GM19043 (cell line): ENCODE data around the gene NEO1.

Source experiments
- ATAC-seq: cut with Tn5 transposase; IDR thresholded peaks from one replicate; pipeline ENCODE4 v1.9.1; 2021; ENCODE audit warnings: low read depth; ENCODE audit not compliant: unreplicated experiment

Gene NEO1

GRCh38 chr15:73030122-73030679 is 22.1 kb upstream of the NEO1 start:
- no peak for ATAC-seq

- ATAC-seq: no peak
Observed at GRCh38 chr15:73031648-73032047, 20.6 kb upstream of the NEO1 start.

GRCh38 chr15:73033611-73034010 is 18.7 kb upstream of the NEO1 start:
- no peak for ATAC-seq

- ATAC-seq: no peak
Observed at GRCh38 chr15:73034221-73034620, 18.0 kb upstream of the NEO1 start.

GRCh38 chr15:73035221-73035620 is 17.0 kb upstream of the NEO1 start:
- ATAC-seq: no peak

GRCh38 chr15:73038220-73038619 is 14.0 kb upstream of the NEO1 start:
- no peak for ATAC-seq

GRCh38 chr15:73046073-73046472 is 6.2 kb upstream of the NEO1 start:
- no peak for ATAC-seq

- no peak for ATAC-seq
Observed at GRCh38 chr15:73047882-73048281, 4.4 kb upstream of the NEO1 start.

GRCh38 chr15:73048624-73049295 is 3.5 kb upstream of the NEO1 start:
- no peak for ATAC-seq

GRCh38 chr15:73049564-73050215 is 2.6 kb upstream of the NEO1 start:
- ATAC-seq: no peak

GRCh38 chr15:73050561-73051295 is 1.5 kb upstream of the NEO1 start:
- ATAC-seq: no peak

GRCh38 chr15:73051391-73051806 is 864 bp upstream of the NEO1 start:
- no peak for ATAC-seq

GRCh38 chr15:73052653-73053397 is 562 bp downstream of the NEO1 start:
- no peak for ATAC-seq

GRCh38 chr15:73053398-73053723 is 1.1 kb downstream of the NEO1 start:
- no peak for ATAC-seq

- ATAC-seq: no peak
Observed at GRCh38 chr15:73054417-73054953, 2.2 kb downstream of the NEO1 start.

GRCh38 chr15:73056460-73056859 is 4.2 kb downstream of the NEO1 start:
- no peak for ATAC-seq

- ATAC-seq: no peak
Observed at GRCh38 chr15:73058437-73058836, 6.2 kb downstream of the NEO1 start.

- no peak for ATAC-seq
Observed at GRCh38 chr15:73065114-73065513, 12.9 kb downstream of the NEO1 start.

- ATAC-seq: no peak
Observed at GRCh38 chr15:73069109-73069508, 16.8 kb downstream of the NEO1 start.

- ATAC-seq: no peak
Observed at GRCh38 chr15:73072894-73073293, 20.6 kb downstream of the NEO1 start.

GRCh38 chr15:73074241-73074640 is 22.0 kb downstream of the NEO1 start:
- ATAC-seq: no peak
